IPS-11a (cell line): ENCODE results near the gene LGI2.

Experiments
- H3K4me3 ChIP-seq: one replicate; pipeline ENCODE4 v1.5.1; 2013; ENCODE audit warnings: low read depth, low read length, control low read depth

Gene LGI2

GRCh38 chr4:24999392-25000089 lies 31.2 kb downstream of the LGI2 start:
- H3K4me3 ChIP-seq = no peak overlapping the region

- no peak overlapping the region for H3K4me3 ChIP-seq
These were observed 35.3 kb downstream of the LGI2 start for GRCh38 chr4:24995346-24995919.

- no peak overlapping the region for H3K4me3 ChIP-seq
These were observed 37.1 kb downstream of the LGI2 start for GRCh38 chr4:24993551-24994080.

- H3K4me3 ChIP-seq = no peak overlapping the region
These were observed 37.8 kb downstream of the LGI2 start for GRCh38 chr4:24992968-24993367.

GRCh38 chr4:24991015-24991414 lies 39.7 kb downstream of the LGI2 start:
- H3K4me3 ChIP-seq = no peak overlapping the region

- no peak overlapping the region for H3K4me3 ChIP-seq
These were observed 41.4 kb downstream of the LGI2 start for GRCh38 chr4:24989327-24989726.

- no peak overlapping the region for H3K4me3 ChIP-seq
These were observed 42.0 kb downstream of the LGI2 start for GRCh38 chr4:24988776-24989175.

- H3K4me3 ChIP-seq = no peak overlapping the region
These were observed 45.9 kb downstream of the LGI2 start for GRCh38 chr4:24984602-24985532.

GRCh38 chr4:24980740-24981139 lies 50.0 kb downstream of the LGI2 start:
- no peak overlapping the region for H3K4me3 ChIP-seq

GRCh38 chr4:24980064-24980690 lies 50.6 kb downstream of the LGI2 start:
- no peak overlapping the region for H3K4me3 ChIP-seq

GRCh38 chr4:24979554-24979953 lies 51.2 kb downstream of the LGI2 start:
- no peak overlapping the region for H3K4me3 ChIP-seq

GRCh38 chr4:24978291-24979075 lies 52.3 kb downstream of the LGI2 start:
- no peak overlapping the region for H3K4me3 ChIP-seq

- no peak overlapping the region for H3K4me3 ChIP-seq
These were observed 55.2 kb downstream of the LGI2 start for GRCh38 chr4:24975510-24975909.

- no peak overlapping the region for H3K4me3 ChIP-seq
These were observed 56.8 kb downstream of the LGI2 start for GRCh38 chr4:24973747-24974601.

- H3K4me3 ChIP-seq = no peak overlapping the region
These were observed 57.4 kb downstream of the LGI2 start for GRCh38 chr4:24973404-24973746.

- no peak overlapping the region for H3K4me3 ChIP-seq
These were observed 59.6 kb downstream of the LGI2 start for GRCh38 chr4:24971192-24971591.

- H3K4me3 ChIP-seq = no peak overlapping the region
These were observed 60.1 kb downstream of the LGI2 start for GRCh38 chr4:24970635-24971034.

- H3K4me3 ChIP-seq = no peak overlapping the region
These were observed 60.6 kb downstream of the LGI2 start for GRCh38 chr4:24970191-24970590.

- no peak overlapping the region for H3K4me3 ChIP-seq
These were observed 61.3 kb downstream of the LGI2 start for GRCh38 chr4:24969486-24969885.
